Measurements from ENCODE around the gene PPP2R5B. TPM values are rescaled to one million over a fixed set of nuclear protein-coding genes. Genes with fewer than 3 reads are reported as not detected.

The PPP2R5B gene
- total and polyA plus RNA-seq, 3 experiments from 2014 or later, result 7.8 to 11.7 (median 11.2) TPM

DNA sequence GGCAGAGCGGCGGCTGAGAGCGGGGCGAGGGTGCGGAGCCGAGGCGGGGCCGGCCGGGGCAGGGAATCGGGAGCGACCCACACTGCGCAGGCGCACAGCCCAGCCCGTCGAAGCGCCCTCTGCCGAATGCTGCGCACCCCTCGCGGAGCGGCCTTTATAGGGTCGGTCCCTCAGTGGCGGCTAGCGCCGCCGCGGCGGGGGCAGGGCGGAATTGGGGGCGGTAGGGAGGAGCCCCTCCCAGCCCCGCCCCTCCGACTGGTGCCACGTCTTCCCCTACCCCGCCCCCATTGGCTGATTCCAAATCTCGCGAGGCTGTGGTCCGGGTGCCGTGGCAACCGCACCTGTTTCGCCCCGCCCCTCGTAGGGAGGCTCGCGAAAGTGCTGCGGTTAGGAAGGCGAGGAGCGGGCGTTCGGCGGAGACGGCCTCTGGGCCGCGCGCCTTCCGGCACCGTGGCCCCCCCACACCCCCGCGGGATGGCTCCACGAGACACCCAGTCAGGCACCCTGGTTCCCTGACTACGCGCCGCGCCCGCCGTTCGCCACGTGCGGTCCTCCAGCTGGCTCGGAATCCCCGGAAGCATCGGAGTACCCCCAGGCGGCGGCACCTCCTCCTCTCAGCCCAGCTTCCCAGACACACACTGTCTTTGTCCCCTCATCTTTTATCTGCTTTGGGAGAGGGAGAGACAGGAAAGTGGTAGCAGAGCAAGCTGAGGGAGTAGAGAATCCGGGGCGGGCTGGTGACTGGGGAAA lies 45.8 kb upstream of the PPP2R5B start, which contains the start of gene EHD1:
Gene EHD1, minus strand, starts transcription at position 128 of the 750 bp plus-strand sequence. CDS start 157 bp downstream, outside the sequence.
- Histone ChIP-seq H3K4me1 (ENCODE audit: insufficient read depth, low read length) (peaks cover 58% of the 10 kb centered on the region), H3K36me3 (ENCODE audit: insufficient read depth, low read length) (peaks cover 16% of the 10 kb centered on the region), H3K27me3 (ENCODE audit: insufficient read depth, low read length, poor library complexity, severe bottlenecking) (no peaks in the 10 kb centered on the region), H3K4me3 (ENCODE audit: low read length) (peak within 1 kb of the TSS; percentile 99), H3K9me3 (ENCODE audit: low read length) (no peaks in the 10 kb centered on the region), H3K27ac (ENCODE audit: low read depth, low read length) (peak within 1 kb of the TSS; percentile 86)
- H3K4me1 Mint-ChIP-seq, result peaks cover 59 to 67% (median 62%) of the 10 kb centered on the region in 3 donors
- peak within 1 kb of the TSS; percentile 98 to 100 (median 99) for H3K4me3 Mint-ChIP-seq
- H3K27me3 Mint-ChIP-seq, result peaks cover 0 to 10% of the 10 kb centered on the region in 2 donors
- H3K27ac Mint-ChIP-seq, result peak within 1 kb of the TSS; percentile 91 to 99 (median 98)
- DNase-seq, result peak; percentile 99 to 100 (median 100)
- CTCF ChIA-PET, result interaction anchor here (0.7 to 29.6 kb wide), 4 partner anchors 9 to 135 kb away, joined by 3 to 1256 read pairs (median 34); partner anchors contain the start of genes CDC42BPG and RASGRP2
- no peaks in the 10 kb centered on the region for H3K9me3 Mint-ChIP-seq
- POLR2A ChIA-PET, result interaction anchor here (0.6 to 14.7 kb wide), 14 partner anchors 8 to 784 kb away, joined by 3 to 569 read pairs (median 4); partner anchors contain the start of genes CDC42BPG, PPP2R5B, RELA and SF1
- H3K36me3 Mint-ChIP-seq, result peaks cover 6 to 45% (median 8%) of the 10 kb centered on the region in 3 donors

- peaks cover 55 to 70% (median 60%) of the 10 kb centered on the region in 3 donors for H3K4me1 Mint-ChIP-seq
These were observed 45.1 kb upstream of the PPP2R5B start for GRCh38 chr11:64879244-64879900.

DNA sequence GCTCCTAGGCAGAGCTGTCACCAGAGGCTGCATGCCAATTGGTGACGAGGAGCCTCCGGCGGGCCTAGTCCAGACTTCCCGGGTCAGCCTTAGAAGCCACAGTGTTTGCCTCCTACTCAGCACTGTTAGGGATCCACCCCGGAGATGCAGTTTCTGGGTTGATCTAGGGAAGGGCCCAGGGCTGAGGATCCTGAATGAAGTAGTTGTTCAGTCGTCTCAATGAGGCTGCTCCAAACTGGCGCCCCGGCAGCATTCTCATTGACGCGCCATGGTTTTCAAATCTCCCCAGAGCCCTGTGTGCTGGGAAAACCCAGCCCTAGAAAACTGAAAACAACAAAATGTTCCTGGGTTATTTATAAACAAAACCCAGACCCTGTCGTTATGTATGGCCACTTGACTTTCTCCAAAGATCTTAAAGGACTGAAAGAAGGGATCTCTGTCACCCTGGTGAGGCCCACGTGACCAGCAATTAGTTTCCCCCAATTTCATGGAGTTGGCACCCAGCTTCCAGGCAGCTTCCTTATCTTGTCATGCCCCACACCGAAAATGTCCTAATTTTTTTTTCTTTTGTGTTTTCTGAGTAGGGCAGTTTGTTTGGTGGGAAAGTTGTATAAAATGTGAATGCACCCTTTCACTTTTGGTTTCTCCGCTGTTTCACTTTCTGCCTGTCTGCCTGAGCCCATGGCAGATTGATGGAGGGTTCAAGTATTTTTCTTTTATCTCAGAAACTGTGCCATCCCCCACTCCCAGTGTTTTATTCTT lies 44.1 kb upstream of the PPP2R5B start:
- POLR2A ChIA-PET, result interaction anchor here (0.6 to 14.7 kb wide), 7 partner anchors 7 to 241 kb away, joined by 3 to 569 read pairs (median 3); partner anchors contain the start of gene SF1
- DNase-seq, result peak in 1 of 5 donors; percentile 46
- Mint-ChIP-seq H3K4me3 (peak overlapping the region; percentile 98 to 100 (median 99)), H3K27ac (peak overlapping the region; percentile 91 to 99 (median 97)), H3K4me1 (peaks cover 50 to 65% (median 53%) of the 10 kb centered on the region in 3 donors), H3K9me3 (no peaks in the 10 kb centered on the region), H3K27me3 (peaks cover 0 to 10% of the 10 kb centered on the region in 2 donors), H3K36me3 (peaks cover 3 to 31% (median 6%) of the 10 kb centered on the region in 3 donors)
- peaks cover 7% of the 10 kb centered on the region for H3K36me3 ChIP-seq (ENCODE audit: insufficient read depth, low read length)
- CTCF ChIA-PET, result interaction anchor here (7.3 to 29.6 kb wide), 2 partner anchors 14 to 26 kb away, joined by 44 to 1256 read pairs; partner anchors contain the start of gene CDC42BPG
- H3K4me1 ChIP-seq (ENCODE audit: insufficient read depth, low read length), result peaks cover 49% of the 10 kb centered on the region
- H3K27me3 ChIP-seq (ENCODE audit: insufficient read depth, low read length, poor library complexity, severe bottlenecking), result no peaks in the 10 kb centered on the region
- peak overlapping the region; percentile 77 for H3K4me3 ChIP-seq (ENCODE audit: low read length)
- H3K27ac ChIP-seq (ENCODE audit: low read depth, low read length), result peak overlapping the region; percentile 53
- H3K9me3 ChIP-seq (ENCODE audit: low read length), result no peaks in the 10 kb centered on the region

More at GRCh38 chr11:64879244-64879900, 45.1 kb upstream of the PPP2R5B start:
- Mint-ChIP-seq H3K36me3 (peaks cover 6 to 41% (median 6%) of the 10 kb centered on the region in 3 donors), H3K27me3 (peaks cover 0 to 10% of the 10 kb centered on the region in 2 donors), H3K27ac (peak overlapping the region; percentile 91 to 99 (median 97)), H3K9me3 (no peaks in the 10 kb centered on the region), H3K4me3 (peak overlapping the region; percentile 98 to 100 (median 99))
- H3K36me3 ChIP-seq (ENCODE audit: insufficient read depth, low read length), result peaks cover 14% of the 10 kb centered on the region
- H3K27me3 ChIP-seq (ENCODE audit: insufficient read depth, low read length, poor library complexity, severe bottlenecking), result no peaks in the 10 kb centered on the region
- ChIA-PET POLR2A (interaction anchor here (0.6 to 14.7 kb wide), 9 partner anchors 9 to 242 kb away, joined by 3 to 569 read pairs (median 4); partner anchors contain the start of genes CDC42BPG, PPP2R5B and SF1), CTCF (interaction anchor here (0.7 to 29.6 kb wide), 4 partner anchors 8 to 135 kb away, joined by 3 to 1256 read pairs (median 34); partner anchors contain the start of genes CDC42BPG and RASGRP2)
- H3K27ac ChIP-seq (ENCODE audit: low read depth, low read length), result peak overlapping the region; percentile 86
- H3K4me1 ChIP-seq (ENCODE audit: insufficient read depth, low read length), result peaks cover 54% of the 10 kb centered on the region
- peak overlapping the region; percentile 77 for H3K4me3 ChIP-seq (ENCODE audit: low read length)
- H3K9me3 ChIP-seq (ENCODE audit: low read length), result no peaks in the 10 kb centered on the region
- DNase-seq, result no peak

DNA sequence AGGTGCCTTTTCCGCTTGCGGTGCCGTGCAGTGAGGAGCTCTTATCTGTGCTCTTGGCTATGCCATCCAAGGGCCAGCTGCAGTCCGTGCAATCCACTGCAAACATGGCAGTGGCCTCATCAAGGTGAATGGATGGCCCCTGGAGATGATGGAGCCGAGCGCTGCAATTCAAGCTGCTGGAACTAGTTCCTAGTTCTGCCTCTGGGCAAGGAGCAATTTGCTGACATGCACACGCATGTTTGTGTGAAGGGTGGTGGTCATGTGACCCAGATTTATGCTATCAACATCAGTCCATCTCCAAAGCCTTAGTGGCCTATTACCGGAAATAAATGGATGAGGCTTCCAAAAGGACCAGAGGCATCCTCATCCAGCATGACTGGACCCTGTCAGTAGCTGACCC lies 43.0 kb upstream of the PPP2R5B start:
- Mint-ChIP-seq H3K27ac (peak overlapping the region in 7 of 8 donors; percentile 79 to 99 (median 97)), H3K4me3 (peak overlapping the region; percentile 5 to 100 (median 99)), H3K4me1 (peaks cover 49 to 64% (median 50%) of the 10 kb centered on the region in 3 donors), H3K27me3 (peaks cover 0 to 10% of the 10 kb centered on the region in 2 donors), H3K36me3 (peaks cover 0 to 20% (median 3%) of the 10 kb centered on the region in 3 donors), H3K9me3 (no peaks in the 10 kb centered on the region)
- Histone ChIP-seq H3K36me3 (ENCODE audit: insufficient read depth, low read length) (peaks cover under 1% of the 10 kb centered on the region), H3K27ac (ENCODE audit: low read depth, low read length) (no peak overlapping the region), H3K4me1 (ENCODE audit: insufficient read depth, low read length) (peaks cover 45% of the 10 kb centered on the region), H3K9me3 (ENCODE audit: low read length) (no peaks in the 10 kb centered on the region), H3K4me3 (ENCODE audit: low read length) (no peak overlapping the region), H3K27me3 (ENCODE audit: insufficient read depth, low read length, poor library complexity, severe bottlenecking) (no peaks in the 10 kb centered on the region)
- POLR2A ChIA-PET, result interaction anchor here (0.5 to 14.7 kb wide), 4 partner anchors 23 to 68 kb away, joined by 3 to 569 read pairs (median 4); no protein-coding TSS in a partner anchor
- no peak for DNase-seq
- CTCF ChIA-PET, result interaction anchor here (7.3 to 29.6 kb wide), 2 partner anchors 13 to 27 kb away, joined by 44 to 1256 read pairs; partner anchors contain the start of gene CDC42BPG

GRCh38 chr11:64882243-64882642 lies 42.2 kb upstream of the PPP2R5B start:
- CTCF ChIA-PET, result interaction anchor here (1.5 to 29.6 kb wide), 3 partner anchors 12 to 103 kb away, joined by 4 to 1256 read pairs (median 44); partner anchors contain the start of gene CDC42BPG
- Mint-ChIP-seq H3K4me3 (no peak overlapping the region), H3K27me3 (peaks cover 0 to 5% of the 10 kb centered on the region in 2 donors), H3K4me1 (peaks cover 43 to 61% (median 45%) of the 10 kb centered on the region in 3 donors), H3K9me3 (no peaks in the 10 kb centered on the region), H3K27ac (no peak overlapping the region), H3K36me3 (peaks cover 0 to 13% (median 0%) of the 10 kb centered on the region in 3 donors)
- no peaks in the 10 kb centered on the region for H3K36me3 ChIP-seq (ENCODE audit: insufficient read depth, low read length)
- POLR2A ChIA-PET, result interaction anchor here (0.6 to 14.7 kb wide), 3 partner anchors 24 to 222 kb away, joined by 4 to 569 read pairs (median 4); no protein-coding TSS in a partner anchor
- DNase-seq, result no peak
- H3K9me3 ChIP-seq (ENCODE audit: low read length), result no peaks in the 10 kb centered on the region
- H3K27ac ChIP-seq (ENCODE audit: low read depth, low read length), result no peak overlapping the region
- H3K4me3 ChIP-seq (ENCODE audit: low read length), result no peak overlapping the region
- no peaks in the 10 kb centered on the region for H3K27me3 ChIP-seq (ENCODE audit: insufficient read depth, low read length, poor library complexity, severe bottlenecking)
- H3K4me1 ChIP-seq (ENCODE audit: insufficient read depth, low read length), result peaks cover 41% of the 10 kb centered on the region

DNA sequence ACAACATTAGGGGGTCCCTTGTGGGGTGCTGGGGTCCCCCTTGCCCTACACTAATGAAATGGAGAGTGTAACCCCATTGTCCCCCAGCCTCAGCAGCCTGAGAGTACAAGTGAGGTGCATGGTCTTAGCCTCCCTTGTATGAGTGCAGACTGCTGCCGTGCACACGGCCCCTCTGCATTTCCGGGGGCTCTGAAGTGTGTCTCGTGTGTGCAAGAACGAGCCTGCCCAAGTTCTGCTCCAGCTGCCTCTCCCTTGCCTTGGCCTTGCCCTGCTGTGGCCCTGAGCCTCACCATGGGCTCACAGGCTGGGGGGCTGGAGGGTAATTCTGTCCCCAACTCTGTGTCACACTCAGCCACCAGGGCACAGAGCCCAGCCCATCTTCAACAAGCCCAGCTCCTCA lies 40.9 kb upstream of the PPP2R5B start:
- Histone ChIP-seq H3K27me3 (ENCODE audit: insufficient read depth, low read length, poor library complexity, severe bottlenecking) (no peaks in the 10 kb centered on the region), H3K36me3 (ENCODE audit: insufficient read depth, low read length) (no peaks in the 10 kb centered on the region), H3K4me3 (ENCODE audit: low read length) (no peak overlapping the region), H3K4me1 (ENCODE audit: insufficient read depth, low read length) (peaks cover 54% of the 10 kb centered on the region), H3K9me3 (ENCODE audit: low read length) (no peaks in the 10 kb centered on the region), H3K27ac (ENCODE audit: low read depth, low read length) (no peak overlapping the region)
- peak overlapping the region in 5 of 8 donors; percentile 17 to 94 (median 77) for H3K27ac Mint-ChIP-seq
- H3K36me3 Mint-ChIP-seq, result peaks cover 0 to 1% (median 0%) of the 10 kb centered on the region in 3 donors
- no peaks in the 10 kb centered on the region for H3K9me3 Mint-ChIP-seq
- ChIA-PET CTCF (interaction anchor here (0.5 to 29.6 kb wide), 5 partner anchors 8 to 108 kb away, joined by 3 to 1256 read pairs (median 5); partner anchors contain the start of gene CDC42BPG), POLR2A (interaction anchor here (0.7 to 14.7 kb wide), 2 partner anchors 9 to 25 kb away, joined by 3 to 569 read pairs; no protein-coding TSS in a partner anchor)
- H3K4me3 Mint-ChIP-seq, result no peak overlapping the region
- DNase-seq, result no peak
- peaks cover 0 to 1% of the 10 kb centered on the region in 2 donors for H3K27me3 Mint-ChIP-seq
- peaks cover 53 to 72% (median 53%) of the 10 kb centered on the region in 3 donors for H3K4me1 Mint-ChIP-seq
